Fibroblast of lung (primary cell): ENCODE measurements around the gene PIK3C2G. TPM values are rescaled to one million over a fixed set of nuclear protein-coding genes. Genes with fewer than 3 reads are reported as not detected.

Experiments used
- DNase-seq, 2 donors: peaks; one replicate each; pipeline versions ENCODE4 v3.0.0 to v3.0.0-alpha.2; 2010; ENCODE audit warnings: low read depth in 2 of 2
- H2AFZ ChIP-seq: 2 replicates; pipeline ENCODE4 v1.5.1; 2012; ENCODE audit warnings: low read length, control low read depth, inconsistent platforms
- H3K27ac ChIP-seq: 2 replicates; pipeline ENCODE4 v1.5.1; 2011; ENCODE audit warnings: low read length, control low read depth; ENCODE audit not compliant: insufficient read depth
- H3K27me3 ChIP-seq: 2 replicates; pipeline ENCODE4 v1.5.1; 2011; ENCODE audit warnings: mild to moderate bottlenecking, low read length; ENCODE audit not compliant: control insufficient read depth, insufficient read depth
- H3K36me3 ChIP-seq: 2 replicates; pipeline ENCODE4 v1.5.1; 2011; ENCODE audit warnings: low read length; ENCODE audit not compliant: control insufficient read depth, insufficient read depth
- H3K4me1 ChIP-seq: 2 replicates; pipeline ENCODE4 v1.5.1; 2011; ENCODE audit warnings: low read length; ENCODE audit not compliant: control insufficient read depth, insufficient read depth; ENCODE audit errors: extremely low read depth
- H3K4me2 ChIP-seq: 2 replicates; pipeline ENCODE4 v1.5.1; 2011; ENCODE audit warnings: low read length, control low read depth; ENCODE audit not compliant: insufficient read depth; ENCODE audit errors: extremely low read depth
- H3K4me3 ChIP-seq, 4 experiments: fragments of 200-600 bp in 1 of 4; sonication (generic) in 1 of 4; replicated peaks in 1 of 4; 2 replicates each; pipeline ENCODE4 v1.5.1; 2011 to 2016; ENCODE audit warnings: low read length in 4 of 4, low read depth in 3 of 4, mild to moderate bottlenecking in 3 of 4, control low read depth in 2 of 4, inconsistent platforms in 1 of 4, mixed read lengths in 1 of 4; ENCODE audit not compliant: insufficient read depth in 1 of 4; ENCODE audit errors: control extremely low read depth in 1 of 4
- H3K79me2 ChIP-seq: 2 replicates; pipeline ENCODE4 v1.5.1; 2012; ENCODE audit warnings: mild to moderate bottlenecking, low read length, inconsistent platforms; ENCODE audit not compliant: control insufficient read depth, insufficient read depth
- H3K9ac ChIP-seq: 2 replicates; pipeline ENCODE4 v1.5.1; 2011; ENCODE audit warnings: mild to moderate bottlenecking, low read length, control low read depth; ENCODE audit not compliant: insufficient read depth
- H3K9me3 ChIP-seq: 2 replicates; pipeline ENCODE4 v1.5.1; 2012; ENCODE audit warnings: low read depth, low read length; ENCODE audit not compliant: control insufficient read depth, insufficient read depth
- H4K20me1 ChIP-seq: 2 replicates; pipeline ENCODE4 v1.5.1; 2011; ENCODE audit warnings: low read length; ENCODE audit not compliant: control insufficient read depth, insufficient read depth; ENCODE audit errors: extremely low read depth
- EZH2 ChIP-seq: IDR thresholded peaks from 2 replicates; pipeline ENCODE4 v1.5.1; 2012; ENCODE audit warnings: low read length, control low read depth, mild to moderate bottlenecking; ENCODE audit errors: missing control alignments
- polyA plus RNA-seq, 2 donors: library from polyadenylated mRNA; depleted of rRNA in 1 of 2; stranded (reverse) in 1 of 2; unstranded in 1 of 2; fragments of >200 nt; gene quantifications; 2 replicates each; pipeline ENCODE4 v1.2.1, GENCODE V29; 2011 to 2012; ENCODE audit warnings: missing spikeins in 1 of 2
- total RNA-seq: library from RNA; depleted of rRNA; stranded (reverse); fragments of >200 nt; gene quantifications from 2 replicates; pipeline ENCODE4 v1.2.1, GENCODE V29; 2014
- TF ChIP-seq, protein P1 (sequence below), 2 donors: IDR thresholded peaks in 1 of 2; conservative IDR thresholded peaks in 1 of 2; 1 replicate in 1 of 2; 2 replicates in 1 of 2; pipeline ENCODE4 v1.5.1; 2011 to 2012; ENCODE audit warnings: low read length in 2 of 2, control low read depth in 1 of 2, inconsistent platforms in 1 of 2, low read depth in 1 of 2, mild to moderate bottlenecking in 1 of 2

Gene PIK3C2G
- total and polyA plus RNA-seq, 2 donors (not counting 1 experiment from before 2014, with no cell fraction given) = not detected

DNA sequence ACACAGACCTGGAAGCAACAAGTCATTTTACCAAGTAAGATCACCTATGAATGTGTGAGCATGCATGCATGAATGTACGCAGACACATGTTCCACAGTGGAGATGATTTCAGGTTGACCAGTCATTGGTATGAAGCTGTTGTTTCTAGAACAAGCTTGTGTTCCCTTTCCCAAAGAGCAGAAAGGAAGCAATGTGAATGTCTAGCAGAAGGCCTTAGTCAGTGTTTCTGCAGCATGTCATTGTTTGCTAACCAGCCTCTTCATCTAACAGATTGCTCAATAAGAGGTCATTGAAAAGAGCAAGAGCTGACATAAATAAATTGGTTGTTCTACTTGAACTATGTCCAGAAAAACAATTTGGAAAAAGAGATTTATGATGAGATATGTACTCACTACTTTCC is 285.1 kb downstream of the PIK3C2G start:
- Histone ChIP-seq H3K4me1 (no peaks in the 10 kb centered on the region), H2AFZ (no peak overlapping the region), H3K36me3 (no peaks in the 10 kb centered on the region), H3K9ac (no peak overlapping the region), H3K27me3 (no peaks in the 10 kb centered on the region), H3K4me2 (no peak overlapping the region), H3K27ac (no peak overlapping the region), H3K4me3 (no peak overlapping the region), H4K20me1 (no peaks in the 10 kb centered on the region), H3K79me2 (no peaks in the 10 kb centered on the region), H3K9me3 (no peaks in the 10 kb centered on the region)
- no peak for TF ChIP-seq EZH2
- TF ChIP-seq, protein P1, sequence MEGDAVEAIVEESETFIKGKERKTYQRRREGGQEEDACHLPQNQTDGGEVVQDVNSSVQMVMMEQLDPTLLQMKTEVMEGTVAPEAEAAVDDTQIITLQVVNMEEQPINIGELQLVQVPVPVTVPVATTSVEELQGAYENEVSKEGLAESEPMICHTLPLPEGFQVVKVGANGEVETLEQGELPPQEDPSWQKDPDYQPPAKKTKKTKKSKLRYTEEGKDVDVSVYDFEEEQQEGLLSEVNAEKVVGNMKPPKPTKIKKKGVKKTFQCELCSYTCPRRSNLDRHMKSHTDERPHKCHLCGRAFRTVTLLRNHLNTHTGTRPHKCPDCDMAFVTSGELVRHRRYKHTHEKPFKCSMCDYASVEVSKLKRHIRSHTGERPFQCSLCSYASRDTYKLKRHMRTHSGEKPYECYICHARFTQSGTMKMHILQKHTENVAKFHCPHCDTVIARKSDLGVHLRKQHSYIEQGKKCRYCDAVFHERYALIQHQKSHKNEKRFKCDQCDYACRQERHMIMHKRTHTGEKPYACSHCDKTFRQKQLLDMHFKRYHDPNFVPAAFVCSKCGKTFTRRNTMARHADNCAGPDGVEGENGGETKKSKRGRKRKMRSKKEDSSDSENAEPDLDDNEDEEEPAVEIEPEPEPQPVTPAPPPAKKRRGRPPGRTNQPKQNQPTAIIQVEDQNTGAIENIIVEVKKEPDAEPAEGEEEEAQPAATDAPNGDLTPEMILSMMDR (conservative IDR thresholded peaks at IDR 0.05 in 1 of 2, IDR thresholded peaks at IDR 0.05 in 1 of 2; ENCODE audit: low read depth in 1 of 2, low read length in 2 of 2) = no peak
- DNase-seq = peak; percentile 67 to 83

DNA sequence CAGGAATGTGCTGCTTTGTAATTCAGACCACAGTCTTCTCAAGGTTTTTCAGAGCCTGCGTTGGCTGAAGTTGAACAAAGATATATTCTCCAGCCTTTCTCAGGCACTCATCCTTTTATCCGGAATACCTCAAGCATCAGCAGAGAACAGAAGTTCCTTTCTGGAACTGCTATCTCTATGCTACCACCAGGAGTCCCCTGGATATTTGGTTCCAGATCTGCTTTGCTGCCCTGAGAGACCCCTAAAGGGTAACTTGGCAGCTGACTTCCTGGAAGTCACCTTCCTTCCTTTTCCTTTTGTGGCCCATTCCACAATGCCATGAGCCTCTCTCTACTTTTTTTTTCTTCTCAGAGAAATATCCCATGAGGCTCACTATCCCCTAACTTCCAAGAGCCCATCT is 288.3 kb downstream of the PIK3C2G start:
- Histone ChIP-seq H4K20me1 (no peaks in the 10 kb centered on the region), H3K4me3 (no peak overlapping the region), H3K9me3 (no peaks in the 10 kb centered on the region), H3K4me2 (no peak overlapping the region), H3K4me1 (no peaks in the 10 kb centered on the region), H3K36me3 (no peaks in the 10 kb centered on the region), H3K27ac (no peak overlapping the region), H3K9ac (no peak overlapping the region), H3K27me3 (no peaks in the 10 kb centered on the region), H3K79me2 (no peaks in the 10 kb centered on the region), H2AFZ (no peak overlapping the region)
- DNase-seq = peak in 1 of 2 donors; percentile 25
- no peak for TF ChIP-seq EZH2
- TF ChIP-seq, protein P1 (conservative IDR thresholded peaks at IDR 0.05 in 1 of 2, IDR thresholded peaks at IDR 0.05 in 1 of 2; ENCODE audit: low read depth in 1 of 2, low read length in 2 of 2) = no peak

DNA sequence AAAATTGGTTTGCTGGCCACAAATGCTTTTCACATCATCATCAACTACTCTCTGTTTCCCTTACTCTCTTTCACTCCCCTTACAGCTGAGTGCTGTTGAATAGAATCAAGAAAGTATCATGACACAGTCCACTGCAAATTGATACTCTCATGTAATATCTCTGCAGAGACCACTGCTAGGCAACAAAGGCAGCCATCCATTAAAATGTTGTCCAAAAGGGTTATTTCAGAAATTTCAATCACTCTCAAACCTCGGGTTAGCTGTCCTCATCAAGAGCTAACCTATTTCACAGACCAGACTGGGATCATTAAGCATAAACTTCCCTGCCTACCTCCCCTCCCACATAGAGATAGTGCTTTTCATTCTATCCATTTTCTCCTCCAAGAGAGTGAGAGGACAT is 289.8 kb downstream of the PIK3C2G start:
- H3K9ac ChIP-seq = no peak overlapping the region
- no peak overlapping the region for H3K4me2 ChIP-seq
- H3K79me2 ChIP-seq = no peaks in the 10 kb centered on the region
- DNase-seq = no peak
- H3K27ac ChIP-seq = no peak overlapping the region
- no peaks in the 10 kb centered on the region for H4K20me1 ChIP-seq
- no peak overlapping the region for H2AFZ ChIP-seq
- H3K9me3 ChIP-seq = no peaks in the 10 kb centered on the region
- no peaks in the 10 kb centered on the region for H3K27me3 ChIP-seq
- H3K36me3 ChIP-seq = no peaks in the 10 kb centered on the region
- no peak for TF ChIP-seq EZH2
- TF ChIP-seq, protein P1 (conservative IDR thresholded peaks at IDR 0.05 in 1 of 2, IDR thresholded peaks at IDR 0.05 in 1 of 2; ENCODE audit: low read depth in 1 of 2, low read length in 2 of 2) = no peak
- H3K4me3 ChIP-seq = no peak overlapping the region
- H3K4me1 ChIP-seq = no peaks in the 10 kb centered on the region
